Activated naive CD4-positive, alpha-beta T cell treated with anti-CD3 and anti-CD28 coated beads for 36 hours (primary cell): Measurements from ENCODE around the gene VAPB. TPM values are rescaled to one million over a fixed set of nuclear protein-coding genes. Genes with fewer than 3 reads are reported as not detected.

Experiments used
- CTCF ChIA-PET: fragments of 350-600 bp; sonication (Branson Sonifier 250); formaldehyde crosslinking; loops from one replicate; lab custom pipeline; 2021; ENCODE audit warnings: antibody characterized with exemption; lab: Charles Lee
- DNase-seq: peaks from one replicate; pipeline ENCODE4 v3.0.0-alpha.2; 2020
- H3K27ac Mint-ChIP-seq: one replicate; pipeline ENCODE4 v1.8.0; 2021; ENCODE audit warnings: mild to moderate bottlenecking, mixed read lengths
- H3K27me3 Mint-ChIP-seq: one replicate; pipeline ENCODE4 v1.8.0; 2021; ENCODE audit warnings: low read depth, mixed read lengths
- H3K36me3 Mint-ChIP-seq: one replicate; pipeline ENCODE4 v1.8.0; 2021; ENCODE audit warnings: low read depth, mixed read lengths
- H3K4me1 Mint-ChIP-seq: one replicate; pipeline ENCODE4 v1.8.0; 2021; ENCODE audit warnings: low read depth, mixed read lengths
- H3K4me3 Mint-ChIP-seq: one replicate; pipeline ENCODE4 v1.8.0; 2021; ENCODE audit warnings: mild to moderate bottlenecking, moderate library complexity, mixed read lengths
- H3K9me3 Mint-ChIP-seq: one replicate; pipeline ENCODE4 v1.8.0; 2021; ENCODE audit warnings: mixed read lengths
- intact Hi-C: fragments of 100-400 bp; cut with micrococcal nuclease; formaldehyde crosslinking; loops from one replicate; pipeline ENCODE4 v1.15.1; 2023
- total RNA-seq, 2 experiments: library from RNA; stranded (reverse); gene quantifications; one replicate each; pipeline ENCODE4 v1.2.3, GENCODE V29; 2021

VAPB gene
- total RNA-seq, 2 experiments from 2014 or later = 26.8 to 27.9 TPM

- no peak overlapping the region for H3K27ac Mint-ChIP-seq
- CTCF ChIA-PET = no interaction called here
- no peak overlapping the region for H3K4me3 Mint-ChIP-seq
- H3K36me3 Mint-ChIP-seq = no peaks in the 10 kb centered on the region
- DNase-seq = no peak
- no peaks in the 10 kb centered on the region for H3K27me3 Mint-ChIP-seq
- peaks cover 2% of the 10 kb centered on the region for H3K9me3 Mint-ChIP-seq
- no peaks in the 10 kb centered on the region for H3K4me1 Mint-ChIP-seq
- intact Hi-C loops = no loop called here
Measured at GRCh38 chr20:58498470-58499068, 109.5 kb downstream of the VAPB start.

GRCh38 chr20:58500256-58500655 lies 111.2 kb downstream of the VAPB start:
- CTCF ChIA-PET = no interaction called here
- Mint-ChIP-seq H3K4me3 (no peak overlapping the region), H3K27me3 (no peaks in the 10 kb centered on the region), H3K9me3 (peaks cover 12% of the 10 kb centered on the region), H3K36me3 (peaks cover 2% of the 10 kb centered on the region), H3K27ac (no peak overlapping the region), H3K4me1 (no peaks in the 10 kb centered on the region)
- no peak for DNase-seq
- intact Hi-C loops = no loop called here

Other genes with a start within 250 kb of the VAPB start
- gene ANKRD60, start 160.6 kb upstream of the VAPB start, total RNA-seq = not detected
- 1 to 10 TPM; 9.3 to 9.8 TPM for gene RAB22A, start 79.5 kb upstream of the VAPB start, total RNA-seq
- gene APCDD1L, start 126.2 kb downstream of the VAPB start, total RNA-seq = not detected